ENCODE results near the gene CIAPIN1.

Gene CIAPIN1

DNA sequence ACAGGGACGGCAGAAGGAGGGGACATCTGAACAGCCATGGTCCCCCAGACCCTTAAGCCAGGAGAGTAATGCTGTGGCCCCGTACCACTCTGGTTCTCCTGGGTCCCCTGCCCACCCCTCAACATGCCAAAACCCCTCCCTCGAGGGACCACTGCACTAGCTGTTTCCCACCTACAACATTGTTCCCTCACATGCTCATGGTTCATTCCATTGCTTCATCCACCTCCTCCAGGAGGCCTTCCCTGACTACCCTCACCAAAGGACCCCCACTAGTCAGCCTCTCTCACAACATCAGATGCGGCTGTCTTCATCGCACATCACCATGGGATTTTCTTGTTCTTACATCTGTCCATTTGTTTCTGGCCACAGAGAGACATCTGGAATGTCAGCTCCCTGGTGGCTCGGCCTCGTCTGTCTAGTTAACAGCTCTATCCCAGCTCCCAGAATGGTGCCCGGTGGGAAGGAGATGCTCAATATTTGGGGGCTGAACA, 37.4 kb upstream of the CIAPIN1 start:
- no peak for DNase-seq (ENCODE audit: extremely low read depth, low read depth)
- TF ChIP-seq, protein P1, sequence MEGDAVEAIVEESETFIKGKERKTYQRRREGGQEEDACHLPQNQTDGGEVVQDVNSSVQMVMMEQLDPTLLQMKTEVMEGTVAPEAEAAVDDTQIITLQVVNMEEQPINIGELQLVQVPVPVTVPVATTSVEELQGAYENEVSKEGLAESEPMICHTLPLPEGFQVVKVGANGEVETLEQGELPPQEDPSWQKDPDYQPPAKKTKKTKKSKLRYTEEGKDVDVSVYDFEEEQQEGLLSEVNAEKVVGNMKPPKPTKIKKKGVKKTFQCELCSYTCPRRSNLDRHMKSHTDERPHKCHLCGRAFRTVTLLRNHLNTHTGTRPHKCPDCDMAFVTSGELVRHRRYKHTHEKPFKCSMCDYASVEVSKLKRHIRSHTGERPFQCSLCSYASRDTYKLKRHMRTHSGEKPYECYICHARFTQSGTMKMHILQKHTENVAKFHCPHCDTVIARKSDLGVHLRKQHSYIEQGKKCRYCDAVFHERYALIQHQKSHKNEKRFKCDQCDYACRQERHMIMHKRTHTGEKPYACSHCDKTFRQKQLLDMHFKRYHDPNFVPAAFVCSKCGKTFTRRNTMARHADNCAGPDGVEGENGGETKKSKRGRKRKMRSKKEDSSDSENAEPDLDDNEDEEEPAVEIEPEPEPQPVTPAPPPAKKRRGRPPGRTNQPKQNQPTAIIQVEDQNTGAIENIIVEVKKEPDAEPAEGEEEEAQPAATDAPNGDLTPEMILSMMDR (IDR thresholded peaks at IDR 0.05; ENCODE audit: low read depth, low read length), result no peak

DNA sequence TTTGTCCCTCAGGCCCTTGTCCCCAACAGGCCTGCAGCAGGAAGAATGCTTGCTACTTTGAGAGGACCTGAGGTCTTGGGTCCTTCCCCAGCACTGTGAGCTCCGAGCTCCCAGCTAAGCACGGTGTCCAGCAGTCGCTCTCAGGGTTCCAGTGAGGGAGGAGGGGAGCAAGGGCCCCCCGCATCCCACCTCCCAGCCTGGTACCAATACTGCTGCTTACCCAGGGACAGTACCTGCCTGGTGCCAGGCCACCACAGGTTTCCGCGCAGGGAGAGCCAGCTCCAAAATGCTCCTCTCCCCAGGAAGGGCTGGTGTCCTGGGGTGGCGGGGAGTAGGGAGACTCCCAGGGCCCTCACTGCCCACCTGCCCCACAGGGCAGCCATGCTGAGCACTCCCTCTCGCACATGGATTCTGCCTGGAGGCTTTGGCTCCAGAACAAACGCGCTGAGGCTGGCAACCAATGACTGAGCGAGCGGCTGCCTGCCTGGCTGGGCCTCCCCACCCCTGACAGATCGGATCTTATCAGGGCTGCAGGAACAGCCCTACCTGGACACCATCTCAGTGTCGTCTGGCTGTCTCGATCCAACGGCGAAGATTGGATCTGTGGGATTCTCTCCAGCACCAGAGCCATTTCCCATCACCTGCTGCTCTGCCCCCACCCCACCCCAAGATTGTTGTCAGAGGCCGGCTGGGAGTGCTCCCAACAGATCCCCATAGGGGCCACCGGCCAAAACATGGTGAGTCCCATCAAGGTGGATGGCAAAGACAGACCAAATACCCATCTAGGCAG, 36.7 kb upstream of the CIAPIN1 start:
- DNase-seq (ENCODE audit: extremely low read depth, low read depth), result no peak
- TF ChIP-seq, protein P1 (IDR thresholded peaks at IDR 0.05; ENCODE audit: low read depth, low read length), result no peak

DNA sequence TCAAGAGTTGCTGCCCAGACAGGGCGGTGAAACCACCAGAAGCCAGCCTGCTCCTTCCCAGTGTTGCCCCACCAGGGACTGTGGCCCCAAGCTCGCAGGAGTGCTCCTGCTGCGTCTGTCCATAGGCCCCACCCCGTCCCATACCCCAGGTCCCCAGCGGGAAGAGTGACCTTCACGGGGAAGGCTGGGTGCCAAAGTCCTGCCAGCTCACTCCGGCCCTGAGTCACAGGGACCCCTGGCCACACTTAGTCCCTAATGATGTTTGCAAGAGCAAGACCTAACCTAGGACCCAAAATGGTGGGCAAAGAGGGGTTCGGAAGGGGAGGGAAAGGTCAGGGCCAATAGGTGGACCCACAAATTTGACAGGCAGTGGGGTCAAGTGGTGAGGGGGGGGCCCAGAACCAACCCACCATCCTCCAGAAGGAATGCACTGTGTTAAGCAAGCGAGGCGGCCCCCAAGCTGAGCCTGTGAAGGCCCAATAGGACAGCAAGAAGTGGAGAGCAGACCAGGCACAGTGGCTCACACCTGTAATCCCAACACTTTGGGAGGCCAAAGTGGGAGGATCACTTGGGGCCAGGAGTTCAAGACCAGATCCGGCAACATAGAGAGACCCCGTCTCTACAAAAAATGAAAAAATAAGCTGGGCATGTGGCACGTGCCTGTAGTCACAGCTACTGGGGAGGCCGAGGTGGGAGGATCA, 35.8 kb upstream of the CIAPIN1 start:
- TF ChIP-seq, protein P1 (IDR thresholded peaks at IDR 0.05; ENCODE audit: low read depth, low read length), result no peak
- no peak for DNase-seq (ENCODE audit: extremely low read depth, low read depth)

DNA sequence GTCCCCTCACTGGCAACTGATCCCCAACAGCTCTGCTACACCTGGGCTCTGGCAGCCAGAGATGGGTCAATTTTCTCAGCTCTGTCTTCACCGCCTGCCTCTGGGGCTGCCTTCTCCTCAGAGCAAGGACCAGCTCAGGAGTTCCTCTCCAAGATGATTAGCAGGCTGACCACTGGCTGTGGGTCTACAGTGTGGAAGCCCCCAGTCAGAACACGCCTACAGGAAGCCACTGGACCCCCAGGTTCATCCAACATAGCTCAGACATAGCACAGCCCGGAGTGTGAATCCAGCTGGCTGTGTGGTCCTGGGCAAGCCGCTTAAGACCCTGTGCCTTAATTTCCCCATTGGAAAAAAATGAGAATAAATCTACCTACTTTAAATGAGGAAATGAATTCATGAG, 34.2 kb upstream of the CIAPIN1 start:
- no peak for DNase-seq (ENCODE audit: extremely low read depth, low read depth)
- TF ChIP-seq, protein P1 (IDR thresholded peaks at IDR 0.05; ENCODE audit: low read depth, low read length), result no peak

DNA sequence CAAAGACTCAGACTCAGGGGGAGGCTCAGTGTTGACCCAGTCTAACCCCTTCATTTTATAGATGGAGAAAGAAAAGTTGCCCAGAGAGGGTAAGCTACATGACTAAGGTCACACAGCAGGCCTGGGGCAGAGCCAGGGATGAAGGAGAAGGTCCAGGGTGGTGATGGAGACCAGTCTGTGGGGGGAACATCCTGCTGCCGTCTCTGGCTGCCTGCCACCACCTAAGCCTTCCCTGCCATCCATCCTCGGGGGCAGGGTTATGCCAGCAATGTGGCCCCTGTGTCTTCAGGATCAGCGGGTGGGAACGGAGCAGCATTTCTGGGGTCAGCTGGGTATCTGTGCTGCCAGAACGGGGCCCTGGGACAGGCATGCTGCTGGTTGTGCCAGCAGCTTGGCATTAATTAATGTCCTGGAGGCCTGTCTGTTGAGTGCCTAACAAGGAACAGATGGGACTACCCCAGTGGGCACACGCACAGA, 33.6 kb upstream of the CIAPIN1 start:
- TF ChIP-seq, protein P1 (IDR thresholded peaks at IDR 0.05; ENCODE audit: low read depth, low read length), result no peak
- no peak for DNase-seq (ENCODE audit: extremely low read depth, low read depth)

DNA sequence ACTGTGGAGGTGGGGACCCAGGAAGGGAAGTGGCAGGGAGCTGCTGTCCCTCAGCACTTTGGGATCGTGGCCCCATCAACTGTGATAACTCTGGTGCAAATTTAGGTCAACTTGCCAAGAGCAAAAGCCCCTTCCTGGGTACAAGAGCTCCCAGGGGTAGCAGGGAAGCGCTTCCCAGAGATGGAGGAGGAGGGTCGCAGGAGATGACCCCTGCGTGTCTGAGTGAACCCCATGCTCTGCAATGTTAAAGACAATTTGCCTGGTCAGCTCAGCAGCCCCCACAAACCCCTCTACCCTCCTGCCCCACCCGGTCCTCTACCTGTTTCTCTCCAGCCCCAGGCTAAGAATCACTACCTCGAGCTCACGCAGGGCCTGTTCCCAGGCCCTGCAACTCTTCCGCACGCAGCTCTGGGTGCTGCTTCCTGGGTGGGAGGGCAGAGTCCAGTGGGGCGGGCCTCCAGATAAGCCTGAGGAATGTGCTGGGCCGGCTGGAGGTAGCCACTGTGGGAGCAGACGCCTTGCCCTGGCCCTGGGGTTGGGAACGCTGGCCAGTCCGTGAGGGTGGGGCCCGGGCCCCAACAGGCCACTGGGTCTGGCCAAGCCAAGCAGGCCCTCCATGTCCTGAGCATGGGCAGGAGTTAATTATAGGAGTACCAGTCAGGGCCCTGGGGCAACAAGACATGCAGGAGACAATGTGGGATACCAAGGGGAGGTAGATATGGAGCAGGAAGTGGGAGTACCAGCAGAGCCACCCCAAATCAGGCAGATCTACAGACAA, 33.0 kb upstream of the CIAPIN1 start:
- TF ChIP-seq, protein P1 (IDR thresholded peaks at IDR 0.05; ENCODE audit: low read depth, low read length), result no peak
- peak; percentile 15 for DNase-seq (ENCODE audit: extremely low read depth, low read depth)

Data from AG09319 (cell line).